ENCODE results near the gene MSANTD2. TPM values are rescaled to one million over a fixed set of nuclear protein-coding genes. Genes with fewer than 3 reads are reported as not detected.

The MSANTD2 gene
- total and polyA plus RNA-seq, 2 of the 4 experiments (the other 2 are of a cell fraction) = 5.0 to 6.0 TPM

DNA sequence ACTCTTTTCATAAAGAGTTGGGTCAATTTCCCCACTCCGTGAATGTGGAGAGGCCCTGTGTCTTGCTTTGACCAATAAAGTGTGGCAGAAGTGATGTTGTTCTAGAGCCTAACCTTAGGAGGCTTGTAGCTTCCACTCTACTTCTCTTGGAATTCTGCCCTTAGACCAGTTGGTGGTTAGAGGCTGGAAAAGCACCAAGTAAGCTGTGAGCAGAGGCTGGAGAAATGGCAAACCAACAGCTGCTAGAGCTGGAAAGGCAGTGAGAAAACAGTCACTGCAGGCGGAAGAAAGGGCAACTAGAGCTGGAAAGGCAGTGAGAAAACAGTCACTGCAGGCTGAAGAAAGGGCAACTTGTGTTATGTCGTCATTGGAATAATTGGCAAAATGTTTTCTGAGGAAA, 29.8 kb upstream of the MSANTD2 start:
- no peak overlapping the region for H4K8ac ChIP-seq (ENCODE audit: low read depth in 2 of 2, low read length in 2 of 2)
- intact Hi-C loops (cut with micrococcal nuclease) (no loop called here), in situ Hi-C loops (cut with MboI; ENCODE audit: low sequenced_read_pairs) (loop anchor here (10.0 kb wide), 2 partner anchors 65 to 185 kb away; partner anchors contain the start of gene ESAM), dilution Hi-C loops (cut with HindIII; ENCODE audit: low sequenced_read_pairs, unreplicated experiment) (no loop called here)
- BruUV-seq (replicated peaks) = no TSS peak
- no peaks in the 10 kb centered on the region for H3K4me1 ChIP-seq (ENCODE audit: control insufficient read depth, insufficient read depth, low read length)
- no peaks in the 10 kb centered on the region for H3K79me1 ChIP-seq (ENCODE audit: low read depth in 1 of 2, low read length in 2 of 2)
- no peak overlapping the region for H3K4me2 ChIP-seq (ENCODE audit: low read depth, low read length)
- 60% methylated on average over 1 of the region's 3 CpGs; no CpG with 5 or more reads in 1 of the 2 experiments for WGBS, 2 experiments (ENCODE audit: extremely low coverage in 2 of 2, insufficient read length in 1 of 2)
- no peaks in the 10 kb centered on the region for H3K9me1 ChIP-seq (ENCODE audit: insufficient read depth, low read length)
- no peak overlapping the region for H4K91ac ChIP-seq (ENCODE audit: insufficient read depth, low read depth, low read length)
- no peak overlapping the region for H2AK5ac ChIP-seq (ENCODE audit: low read depth, low read length)
- H2AFZ ChIP-seq (replicated peaks; ENCODE audit: low read length, poor library complexity) = no peak overlapping the region
- ChIA-PET CTCF (no interaction called here), POLR2A (ENCODE audit: unreplicated experiment) (no interaction called here)
- H2BK120ac ChIP-seq (ENCODE audit: low read depth, low read length) = no peak overlapping the region
- H3K27me3 ChIP-seq (ENCODE audit: control insufficient read depth, insufficient read depth, low read length) = peaks cover 33% of the 10 kb centered on the region
- no peak overlapping the region for H3K14ac ChIP-seq (replicated peaks; ENCODE audit: low read depth, low read length)
- H2AK9ac ChIP-seq (replicated peaks; ENCODE audit: low read depth, low read length, poor library complexity) = no peak overlapping the region
- DNase-seq = peak; percentile 20
- ATAC-seq (ENCODE audit: low read depth) = no peak
- no peak overlapping the region for H3K27ac ChIP-seq (ENCODE audit: insufficient read depth, low read length)
- H2BK20ac ChIP-seq (ENCODE audit: low read depth, low read length) = no peak overlapping the region
- no peak overlapping the region for H3K9ac ChIP-seq (ENCODE audit: low read depth, low read length)
- no peak overlapping the region for H3K4ac ChIP-seq (ENCODE audit: low read depth, low read length)
- no peak overlapping the region for H2BK15ac ChIP-seq (ENCODE audit: low read depth, low read length)
- no peak overlapping the region for H3K56ac ChIP-seq (ENCODE audit: extremely low read depth, insufficient read depth, low read length)
- TF ChIP-seq, protein P1, sequence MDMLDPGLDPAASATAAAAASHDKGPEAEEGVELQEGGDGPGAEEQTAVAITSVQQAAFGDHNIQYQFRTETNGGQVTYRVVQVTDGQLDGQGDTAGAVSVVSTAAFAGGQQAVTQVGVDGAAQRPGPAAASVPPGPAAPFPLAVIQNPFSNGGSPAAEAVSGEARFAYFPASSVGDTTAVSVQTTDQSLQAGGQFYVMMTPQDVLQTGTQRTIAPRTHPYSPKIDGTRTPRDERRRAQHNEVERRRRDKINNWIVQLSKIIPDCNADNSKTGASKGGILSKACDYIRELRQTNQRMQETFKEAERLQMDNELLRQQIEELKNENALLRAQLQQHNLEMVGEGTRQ (IDR thresholded peaks at IDR 0.05; ENCODE audit: low read depth, low read length) = no peak
- TF ChIP-seq SMC3 (IDR thresholded peaks at IDR 0.05; ENCODE audit: low read depth, low read length) (no peak), MXI1 (IDR thresholded peaks at IDR 0.05; ENCODE audit: borderline replicate concordance, low read depth, low read length) (no peak), CEBPB (IDR thresholded peaks at IDR 0.05; ENCODE audit: low read depth, low read length) (no peak), POLR2A (IDR thresholded peaks at IDR 0.05; ENCODE audit: low read depth, low read length) (no peak), BHLHE40 (IDR thresholded peaks at IDR 0.05; ENCODE audit: low read depth, low read length) (no peak), MAFK (IDR thresholded peaks at IDR 0.05; ENCODE audit: low read depth, low read length) (no peak), RAD21 (IDR thresholded peaks at IDR 0.05; ENCODE audit: low read length) (no peak), MAZ (IDR thresholded peaks at IDR 0.05; ENCODE audit: borderline replicate concordance, low read depth, low read length) (no peak)
- TF ChIP-seq, protein P2, sequence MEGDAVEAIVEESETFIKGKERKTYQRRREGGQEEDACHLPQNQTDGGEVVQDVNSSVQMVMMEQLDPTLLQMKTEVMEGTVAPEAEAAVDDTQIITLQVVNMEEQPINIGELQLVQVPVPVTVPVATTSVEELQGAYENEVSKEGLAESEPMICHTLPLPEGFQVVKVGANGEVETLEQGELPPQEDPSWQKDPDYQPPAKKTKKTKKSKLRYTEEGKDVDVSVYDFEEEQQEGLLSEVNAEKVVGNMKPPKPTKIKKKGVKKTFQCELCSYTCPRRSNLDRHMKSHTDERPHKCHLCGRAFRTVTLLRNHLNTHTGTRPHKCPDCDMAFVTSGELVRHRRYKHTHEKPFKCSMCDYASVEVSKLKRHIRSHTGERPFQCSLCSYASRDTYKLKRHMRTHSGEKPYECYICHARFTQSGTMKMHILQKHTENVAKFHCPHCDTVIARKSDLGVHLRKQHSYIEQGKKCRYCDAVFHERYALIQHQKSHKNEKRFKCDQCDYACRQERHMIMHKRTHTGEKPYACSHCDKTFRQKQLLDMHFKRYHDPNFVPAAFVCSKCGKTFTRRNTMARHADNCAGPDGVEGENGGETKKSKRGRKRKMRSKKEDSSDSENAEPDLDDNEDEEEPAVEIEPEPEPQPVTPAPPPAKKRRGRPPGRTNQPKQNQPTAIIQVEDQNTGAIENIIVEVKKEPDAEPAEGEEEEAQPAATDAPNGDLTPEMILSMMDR (conservative IDR thresholded peaks at IDR 0.05; ENCODE audit: low read depth, low read length) = no peak
- TF ChIP-seq, protein P3, sequence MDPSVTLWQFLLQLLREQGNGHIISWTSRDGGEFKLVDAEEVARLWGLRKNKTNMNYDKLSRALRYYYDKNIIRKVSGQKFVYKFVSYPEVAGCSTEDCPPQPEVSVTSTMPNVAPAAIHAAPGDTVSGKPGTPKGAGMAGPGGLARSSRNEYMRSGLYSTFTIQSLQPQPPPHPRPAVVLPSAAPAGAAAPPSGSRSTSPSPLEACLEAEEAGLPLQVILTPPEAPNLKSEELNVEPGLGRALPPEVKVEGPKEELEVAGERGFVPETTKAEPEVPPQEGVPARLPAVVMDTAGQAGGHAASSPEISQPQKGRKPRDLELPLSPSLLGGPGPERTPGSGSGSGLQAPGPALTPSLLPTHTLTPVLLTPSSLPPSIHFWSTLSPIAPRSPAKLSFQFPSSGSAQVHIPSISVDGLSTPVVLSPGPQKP (IDR thresholded peaks at IDR 0.05; ENCODE audit: borderline replicate concordance, low read depth, low read length) = no peak
- no peaks in the 10 kb centered on the region for H3K9me3 ChIP-seq (ENCODE audit: control insufficient read depth, insufficient read depth, low read length)
- H3K36me3 ChIP-seq (ENCODE audit: control insufficient read depth, insufficient read depth, low read length) = no peaks in the 10 kb centered on the region
- no peaks in the 10 kb centered on the region for H4K20me1 ChIP-seq (ENCODE audit: insufficient read depth, low read length)
- no peak overlapping the region for H3K4me3 ChIP-seq (ENCODE audit: insufficient read depth, low read depth, low read length)
- no peak overlapping the region for H2BK5ac ChIP-seq (ENCODE audit: low read depth, low read length, poor library complexity, severe bottlenecking)
- no peak overlapping the region for H3K18ac ChIP-seq (ENCODE audit: low read depth, low read length)
- no peak overlapping the region for H4K5ac ChIP-seq (ENCODE audit: low read depth, low read length)
- H3K23ac ChIP-seq (ENCODE audit: low read depth, low read length) = no peak overlapping the region
